Astrocyte (in vitro differentiated cells and primary cell): ENCODE measurements around the gene MBTD1. TPM values are rescaled to one million over a fixed set of nuclear protein-coding genes. Genes with fewer than 3 reads are reported as not detected.
"Not testable (repeated sequence)": the region's sequence is repeated elsewhere in the genome, so short reads cannot be mapped to it uniquely, and the experiment has no call there.

Experiments
- DNase-seq: peaks from one replicate; pipeline ENCODE4 v3.0.0-alpha.2; 2010; ENCODE audit warnings: low read depth
- FAIRE-seq: peaks from 2 replicates; lab custom pipeline; 2011; peaks lifted over from hg19 to GRCh38; lab: Jason Lieb, UNC
- H2AFZ ChIP-seq: 2 replicates; pipeline ENCODE4 v1.6.0; 2012; ENCODE audit warnings: low read depth, low read length, inconsistent platforms
- H3K27ac ChIP-seq: 2 replicates; pipeline ENCODE4 v1.5.1; 2011; ENCODE audit warnings: low read depth, low read length, inconsistent platforms
- H3K27me3 ChIP-seq: 2 replicates; pipeline ENCODE4 v1.6.0; 2011; ENCODE audit warnings: low read length, inconsistent platforms; ENCODE audit not compliant: insufficient read depth
- H3K36me3 ChIP-seq: 2 replicates; pipeline ENCODE4 v1.5.1; 2011; ENCODE audit warnings: low read length, inconsistent platforms; ENCODE audit not compliant: insufficient read depth
- H3K4me1 ChIP-seq: 2 replicates; pipeline ENCODE4 v1.5.1; 2011; ENCODE audit warnings: low read length, inconsistent platforms; ENCODE audit not compliant: insufficient read depth
- H3K4me2 ChIP-seq: 2 replicates; pipeline ENCODE4 v1.6.0; 2012; ENCODE audit warnings: low read length, inconsistent platforms
- H3K4me3 ChIP-seq: 2 replicates; pipeline ENCODE4 v1.5.1; 2011; ENCODE audit warnings: low read depth, mild to moderate bottlenecking, low read length, inconsistent platforms; ENCODE audit not compliant: insufficient read depth
- H3K79me2 ChIP-seq: 2 replicates; pipeline ENCODE4 v1.6.0; 2012; ENCODE audit warnings: mild to moderate bottlenecking, low read length, inconsistent platforms; ENCODE audit not compliant: insufficient read depth
- H3K9ac ChIP-seq: 2 replicates; pipeline ENCODE4 v1.6.0; 2012; ENCODE audit warnings: mild to moderate bottlenecking, low read length, inconsistent platforms
- H3K9me3 ChIP-seq: 2 replicates; pipeline ENCODE4 v1.5.1; 2012; ENCODE audit warnings: low read depth, mild to moderate bottlenecking, low read length, inconsistent platforms; ENCODE audit not compliant: insufficient read depth
- H4K20me1 ChIP-seq: 2 replicates; pipeline ENCODE4 v1.6.0; 2012; ENCODE audit warnings: low read length, inconsistent platforms; ENCODE audit not compliant: insufficient read depth
- H3K27ac Mint-ChIP-seq: one replicate; pipeline ENCODE4 v1.8.0; 2021; ENCODE audit warnings: mild to moderate bottlenecking, mixed read lengths; ENCODE audit not compliant: unreplicated experiment
- H3K27me3 Mint-ChIP-seq: one replicate; pipeline ENCODE4 v1.8.0; 2021; ENCODE audit warnings: low read depth, mixed read lengths; ENCODE audit not compliant: unreplicated experiment
- H3K36me3 Mint-ChIP-seq: one replicate; pipeline ENCODE4 v1.8.0; 2021; ENCODE audit warnings: low read depth, mixed read lengths; ENCODE audit not compliant: unreplicated experiment
- H3K4me1 Mint-ChIP-seq: one replicate; pipeline ENCODE4 v1.8.0; 2021; ENCODE audit warnings: low read depth, mixed read lengths; ENCODE audit not compliant: unreplicated experiment
- H3K4me3 Mint-ChIP-seq: one replicate; pipeline ENCODE4 v1.8.0; 2021; ENCODE audit warnings: mild to moderate bottlenecking, moderate library complexity, mixed read lengths; ENCODE audit not compliant: unreplicated experiment
- H3K9me3 Mint-ChIP-seq: one replicate; pipeline ENCODE4 v1.8.0; 2021; ENCODE audit warnings: mild to moderate bottlenecking, mixed read lengths; ENCODE audit not compliant: unreplicated experiment
- EZH2 ChIP-seq: IDR thresholded peaks from 2 replicates; pipeline ENCODE4 v1.6.1; 2012; ENCODE audit warnings: mild to moderate bottlenecking, low read length, inconsistent platforms; ENCODE audit not compliant: insufficient read depth
- total RNA-seq: library from RNA; stranded (reverse); gene quantifications from 2 replicates; pipeline ENCODE4 v1.2.1, GENCODE V29; 2021
- TF ChIP-seq, protein P1 (sequence below): IDR thresholded peaks from 2 replicates; pipeline ENCODE4 v1.5.1; 2011; ENCODE audit warnings: low read depth, mild to moderate bottlenecking, inconsistent platforms, low read length, moderate library complexity; ENCODE audit not compliant: insufficient read depth

Gene MBTD1
- total RNA-seq, 1 donor from 2014 or later = 11.1 TPM

- Mint-ChIP-seq H3K4me3 (no peak overlapping the region), H3K4me1 (peaks cover 2% of the 10 kb centered on the region), H3K36me3 (peaks cover 14% of the 10 kb centered on the region), H3K27me3 (no peaks in the 10 kb centered on the region), H3K9me3 (no peaks in the 10 kb centered on the region), H3K27ac (no peak overlapping the region)
- no peak overlapping the region for H3K4me3 ChIP-seq
- no peaks in the 10 kb centered on the region for H3K4me1 ChIP-seq
- H3K36me3 ChIP-seq = peaks cover 18% of the 10 kb centered on the region
- H3K27ac ChIP-seq = no peak overlapping the region
- H3K9ac ChIP-seq = no peak overlapping the region
- H3K79me2 ChIP-seq = no peaks in the 10 kb centered on the region
- no peaks in the 10 kb centered on the region for H4K20me1 ChIP-seq
- H3K4me2 ChIP-seq = no peak overlapping the region
- TF ChIP-seq EZH2 = no peak
- TF ChIP-seq, protein P1, sequence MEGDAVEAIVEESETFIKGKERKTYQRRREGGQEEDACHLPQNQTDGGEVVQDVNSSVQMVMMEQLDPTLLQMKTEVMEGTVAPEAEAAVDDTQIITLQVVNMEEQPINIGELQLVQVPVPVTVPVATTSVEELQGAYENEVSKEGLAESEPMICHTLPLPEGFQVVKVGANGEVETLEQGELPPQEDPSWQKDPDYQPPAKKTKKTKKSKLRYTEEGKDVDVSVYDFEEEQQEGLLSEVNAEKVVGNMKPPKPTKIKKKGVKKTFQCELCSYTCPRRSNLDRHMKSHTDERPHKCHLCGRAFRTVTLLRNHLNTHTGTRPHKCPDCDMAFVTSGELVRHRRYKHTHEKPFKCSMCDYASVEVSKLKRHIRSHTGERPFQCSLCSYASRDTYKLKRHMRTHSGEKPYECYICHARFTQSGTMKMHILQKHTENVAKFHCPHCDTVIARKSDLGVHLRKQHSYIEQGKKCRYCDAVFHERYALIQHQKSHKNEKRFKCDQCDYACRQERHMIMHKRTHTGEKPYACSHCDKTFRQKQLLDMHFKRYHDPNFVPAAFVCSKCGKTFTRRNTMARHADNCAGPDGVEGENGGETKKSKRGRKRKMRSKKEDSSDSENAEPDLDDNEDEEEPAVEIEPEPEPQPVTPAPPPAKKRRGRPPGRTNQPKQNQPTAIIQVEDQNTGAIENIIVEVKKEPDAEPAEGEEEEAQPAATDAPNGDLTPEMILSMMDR = no peak
- no peak overlapping the region for H2AFZ ChIP-seq
- H3K9me3 ChIP-seq = no peaks in the 10 kb centered on the region
- FAIRE-seq (no peak), DNase-seq (no peak)
- H3K27me3 ChIP-seq = no peaks in the 10 kb centered on the region
These were observed 74.0 kb downstream of the MBTD1 start for GRCh38 chr17:51185763-51186332.

- no peaks in the 10 kb centered on the region for H3K9me3 Mint-ChIP-seq
- TF ChIP-seq EZH2 = no peak
- Histone ChIP-seq H3K4me1 (peaks cover 4% of the 10 kb centered on the region), H3K79me2 (no peaks in the 10 kb centered on the region), H4K20me1 (no peaks in the 10 kb centered on the region), H3K36me3 (peaks cover 9% of the 10 kb centered on the region), H3K27ac (no peak overlapping the region), H3K4me2 (no peak overlapping the region), H3K27me3 (no peaks in the 10 kb centered on the region), H3K9me3 (no peaks in the 10 kb centered on the region), H3K9ac (no peak overlapping the region), H2AFZ (no peak overlapping the region), H3K4me3 (no peak overlapping the region)
- no peak overlapping the region for H3K27ac Mint-ChIP-seq
- peaks cover 12% of the 10 kb centered on the region for H3K36me3 Mint-ChIP-seq
- no peaks in the 10 kb centered on the region for H3K27me3 Mint-ChIP-seq
- DNase-seq (no peak), FAIRE-seq (no peak)
- peaks cover 2% of the 10 kb centered on the region for H3K4me1 Mint-ChIP-seq
- H3K4me3 Mint-ChIP-seq = no peak overlapping the region
These were observed 75.7 kb downstream of the MBTD1 start for GRCh38 chr17:51184124-51184523.

DNA sequence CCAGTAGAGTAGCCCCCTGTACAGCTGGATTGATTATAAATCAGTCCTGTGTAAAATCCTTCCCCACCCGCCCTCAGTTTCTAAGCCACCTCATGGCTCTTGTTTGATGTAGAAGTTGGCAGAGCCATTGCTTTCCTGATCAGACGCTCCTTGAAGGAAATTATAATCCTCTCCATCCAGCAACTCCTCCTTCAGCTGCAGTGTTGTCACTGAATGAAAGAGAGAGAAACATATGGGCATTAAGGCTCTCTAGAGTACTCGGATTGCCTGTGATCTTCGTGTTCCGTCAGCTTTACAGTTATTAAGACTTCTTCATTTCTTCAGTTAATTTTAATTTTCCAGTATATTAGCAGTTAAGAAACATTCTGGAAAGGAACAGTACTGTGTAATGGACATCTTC is 79.4 kb downstream of the MBTD1 start:
- H2AFZ ChIP-seq = no peak overlapping the region
- H3K4me2 ChIP-seq = no peak overlapping the region
- no peak overlapping the region for H3K27ac ChIP-seq
- H3K9me3 Mint-ChIP-seq = no peaks in the 10 kb centered on the region
- no peak overlapping the region for H3K27ac Mint-ChIP-seq
- DNase-seq (no peak), FAIRE-seq (no peak)
- H3K36me3 ChIP-seq = peaks cover 8% of the 10 kb centered on the region
- no peak overlapping the region for H3K4me3 Mint-ChIP-seq
- peaks cover 8% of the 10 kb centered on the region for H3K36me3 Mint-ChIP-seq
- no peaks in the 10 kb centered on the region for H3K27me3 ChIP-seq
- no peaks in the 10 kb centered on the region for H3K27me3 Mint-ChIP-seq
- no peak overlapping the region for H3K4me3 ChIP-seq
- H3K9me3 ChIP-seq = no peaks in the 10 kb centered on the region
- no peaks in the 10 kb centered on the region for H3K79me2 ChIP-seq
- no peaks in the 10 kb centered on the region for H3K4me1 Mint-ChIP-seq
- TF ChIP-seq, protein P1 = no peak
- TF ChIP-seq EZH2 = no peak
- no peak overlapping the region for H3K9ac ChIP-seq
- H4K20me1 ChIP-seq = peaks cover 5% of the 10 kb centered on the region
- peaks cover 4% of the 10 kb centered on the region for H3K4me1 ChIP-seq

DNA sequence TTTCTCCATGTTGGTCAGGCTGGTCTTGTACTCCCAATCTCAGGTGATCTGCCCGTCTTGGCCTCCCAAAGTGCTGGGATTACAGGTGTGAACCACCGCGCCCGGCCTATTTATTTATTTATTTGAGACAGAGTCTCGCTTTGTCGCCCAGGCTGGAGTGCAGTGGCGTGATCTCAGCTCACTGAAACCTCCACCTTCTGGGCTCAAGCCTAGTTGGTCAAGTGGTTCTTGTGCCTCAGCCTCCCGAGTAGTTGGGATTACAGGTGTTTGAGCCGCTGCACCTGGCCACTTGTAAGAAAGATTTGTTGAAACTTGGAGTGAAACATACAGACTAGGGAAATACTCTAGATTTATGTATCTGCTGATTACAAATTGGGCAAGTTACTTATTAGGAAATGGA is 87.8 kb downstream of the MBTD1 start:
- H4K20me1 ChIP-seq = peaks cover 54% of the 10 kb centered on the region
- peaks cover 27% of the 10 kb centered on the region for H3K36me3 ChIP-seq
- not testable (repeated sequence) for H2AFZ ChIP-seq, H3K9me3 ChIP-seq, FAIRE-seq, H3K27me3 ChIP-seq, H3K9ac ChIP-seq, H3K4me1 ChIP-seq, H3K27ac ChIP-seq, H3K27ac Mint-ChIP-seq, H3K4me3 Mint-ChIP-seq, H3K9me3 Mint-ChIP-seq, H3K27me3 Mint-ChIP-seq, H3K4me3 ChIP-seq, DNase-seq, H3K4me2 ChIP-seq
- Mint-ChIP-seq H3K36me3 (peaks cover 12% of the 10 kb centered on the region), H3K4me1 (peaks cover 25% of the 10 kb centered on the region)
- H3K79me2 ChIP-seq = peaks cover 32% of the 10 kb centered on the region
